ENCODE results near the gene LUZP1.

DNA sequence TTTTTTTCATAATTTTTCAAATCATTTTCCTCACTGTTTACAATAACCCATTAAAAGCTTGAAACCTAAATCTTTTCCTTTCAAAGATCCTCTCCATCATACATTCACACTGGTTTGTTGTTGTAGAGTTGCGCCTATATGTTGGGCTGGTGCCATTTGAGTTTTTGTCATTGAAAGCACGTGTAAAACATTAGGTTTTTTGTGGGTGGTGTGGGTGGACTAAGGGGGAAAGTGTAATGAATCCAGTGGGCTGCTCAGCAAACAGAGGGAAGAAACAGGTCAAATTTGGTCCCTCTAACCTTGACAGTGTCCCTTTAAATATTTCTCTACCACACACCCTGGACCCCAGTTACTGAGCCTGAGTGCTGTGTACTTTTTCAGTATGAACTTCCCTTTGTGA lies 102.6 kb downstream of the LUZP1 start:
- TF ChIP-seq, protein P1, sequence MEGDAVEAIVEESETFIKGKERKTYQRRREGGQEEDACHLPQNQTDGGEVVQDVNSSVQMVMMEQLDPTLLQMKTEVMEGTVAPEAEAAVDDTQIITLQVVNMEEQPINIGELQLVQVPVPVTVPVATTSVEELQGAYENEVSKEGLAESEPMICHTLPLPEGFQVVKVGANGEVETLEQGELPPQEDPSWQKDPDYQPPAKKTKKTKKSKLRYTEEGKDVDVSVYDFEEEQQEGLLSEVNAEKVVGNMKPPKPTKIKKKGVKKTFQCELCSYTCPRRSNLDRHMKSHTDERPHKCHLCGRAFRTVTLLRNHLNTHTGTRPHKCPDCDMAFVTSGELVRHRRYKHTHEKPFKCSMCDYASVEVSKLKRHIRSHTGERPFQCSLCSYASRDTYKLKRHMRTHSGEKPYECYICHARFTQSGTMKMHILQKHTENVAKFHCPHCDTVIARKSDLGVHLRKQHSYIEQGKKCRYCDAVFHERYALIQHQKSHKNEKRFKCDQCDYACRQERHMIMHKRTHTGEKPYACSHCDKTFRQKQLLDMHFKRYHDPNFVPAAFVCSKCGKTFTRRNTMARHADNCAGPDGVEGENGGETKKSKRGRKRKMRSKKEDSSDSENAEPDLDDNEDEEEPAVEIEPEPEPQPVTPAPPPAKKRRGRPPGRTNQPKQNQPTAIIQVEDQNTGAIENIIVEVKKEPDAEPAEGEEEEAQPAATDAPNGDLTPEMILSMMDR (IDR thresholded peaks at IDR 0.05): no peak
- no peak for TF ChIP-seq POLR2AphosphoS5 (IDR thresholded peaks at IDR 0.05)

Measured in suprapubic skin (tissue), 3 donors.